Erythroblast (primary cell): Measurements from ENCODE around the gene CEMIP.

ENCODE experiments used
- GATA1 ChIP-seq: IDR thresholded peaks from 2 replicates; pipeline ENCODE4 v1.6.1; 2011; ENCODE audit warnings: low read depth, mild to moderate bottlenecking, control low read depth, low read length, moderate library complexity
- POLR2A ChIP-seq: IDR thresholded peaks from 2 replicates; pipeline ENCODE4 v1.6.1; 2011; ENCODE audit warnings: mild to moderate bottlenecking, low read length

DNA sequence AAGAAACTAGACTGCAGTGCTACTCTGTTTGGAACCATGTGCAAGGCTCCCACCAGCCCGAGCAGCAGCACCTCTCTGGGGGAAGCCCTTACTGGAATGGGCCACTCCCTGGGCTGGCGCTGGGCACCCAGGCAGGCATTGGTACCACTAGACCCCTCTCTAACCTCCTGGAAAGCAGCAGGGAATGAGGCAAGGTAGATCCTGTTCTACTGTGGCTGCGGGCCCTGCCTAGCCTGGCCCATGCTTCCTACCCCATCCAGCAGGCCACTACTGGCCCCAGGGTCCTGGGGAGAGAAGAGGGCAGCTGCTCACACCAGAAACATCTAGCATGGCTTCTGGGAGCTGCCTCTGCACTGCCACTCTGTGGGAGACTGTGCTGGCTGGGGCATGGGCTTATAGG is 165.6 kb downstream of the CEMIP start:
- no peak for TF ChIP-seq POLR2A
- TF ChIP-seq GATA1: no peak
